Neural cell (in vitro differentiated cells): ENCODE results near the gene CRAMP1. TPM values are rescaled to one million over a fixed set of nuclear protein-coding genes. Genes with fewer than 3 reads are reported as not detected.
"Not testable (repeated sequence)": the region's sequence is repeated elsewhere in the genome, so short reads cannot be mapped to it uniquely, and the experiment has no call there.

ENCODE experiments used
- H2AFZ ChIP-seq: fragments of 200-600, 300-800 bp; sonication (generic), shearing (Covaris generic); 2 replicates; pipeline ENCODE4 v1.6.0; 2014; ENCODE audit warnings: low read depth, mild to moderate bottlenecking, antibody characterized with exemption, low read length, moderate library complexity
- H3F3A ChIP-seq: fragments of 200-600 bp; shearing (Covaris generic); 2 replicates; pipeline ENCODE4 v1.6.1; 2016; ENCODE audit warnings: mild to moderate bottlenecking, moderate library complexity, mixed read lengths, antibody characterized with exemption, low read length; ENCODE audit not compliant: insufficient read depth, poor library complexity, severe bottlenecking
- H3K27ac ChIP-seq: fragments of 200-600, 300-800 bp; sonication (generic), shearing (Covaris generic); 2 replicates; pipeline ENCODE4 v1.5.1; 2014; ENCODE audit warnings: mild to moderate bottlenecking, low read length, moderate library complexity
- H3K27me3 ChIP-seq: fragments of 300-800, 200-600 bp; sonication (generic), shearing (Covaris generic); 2 replicates; pipeline ENCODE4 v1.6.0; 2014; ENCODE audit warnings: mild to moderate bottlenecking, low read depth, low read length, moderate library complexity; ENCODE audit not compliant: insufficient read depth
- H3K36me3 ChIP-seq: fragments of 300-800, 200-600 bp; sonication (generic), shearing (Covaris generic); 2 replicates; pipeline ENCODE4 v1.5.1; 2014; ENCODE audit warnings: mild to moderate bottlenecking, antibody characterized with exemption, low read length, moderate library complexity; ENCODE audit not compliant: insufficient read depth
- H3K4me2 ChIP-seq: fragments of 300-800, 200-600 bp; sonication (generic), shearing (Covaris generic); 2 replicates; pipeline ENCODE4 v1.6.0; 2014; ENCODE audit warnings: mild to moderate bottlenecking, low read length
- H3K4me3 ChIP-seq: fragments of 300-800, 200-600 bp; sonication (generic), shearing (Covaris generic); 2 replicates; pipeline ENCODE4 v1.5.1; 2014; ENCODE audit warnings: mild to moderate bottlenecking, low read length, moderate library complexity
- H3K79me2 ChIP-seq: fragments of 200-600 bp; shearing (Covaris generic); replicated peaks from 2 replicates; pipeline ENCODE4 v1.6.0; 2014; ENCODE audit warnings: mild to moderate bottlenecking, low read length, moderate library complexity; ENCODE audit not compliant: insufficient read depth
- H3K9ac ChIP-seq: fragments of 300-800, 200-600 bp; sonication (generic), shearing (Covaris generic); 2 replicates; pipeline ENCODE4 v1.6.1; 2016; ENCODE audit warnings: mild to moderate bottlenecking, low read length, mixed read lengths
- H3K9me2 ChIP-seq: fragments of 200-600 bp; shearing (Covaris generic); 2 replicates; pipeline ENCODE4 v1.6.1; 2016; ENCODE audit warnings: mild to moderate bottlenecking, low read length, mixed read lengths; ENCODE audit not compliant: insufficient read depth
- H3K9me3 ChIP-seq: fragments of 200-600, 300-800 bp; sonication (generic), shearing (Covaris generic); 2 replicates; pipeline ENCODE4 v1.6.1; 2016; ENCODE audit warnings: mild to moderate bottlenecking, mixed run types, low read length, moderate library complexity, mixed read lengths
- H4K20me1 ChIP-seq: fragments of 200-600 bp; shearing (Covaris generic); 2 replicates; pipeline ENCODE4 v1.6.1; 2016; ENCODE audit warnings: mild to moderate bottlenecking, mixed run types; ENCODE audit not compliant: insufficient read depth
- EP300 ChIP-seq: fragments of 450-650 bp; conservative IDR thresholded peaks from 2 replicates; pipeline ENCODE4 v1.6.1; 2014; ENCODE audit warnings: antibody characterized with exemption, mild to moderate bottlenecking, moderate library complexity; ENCODE audit not compliant: poor library complexity, severe bottlenecking
- EZH2 ChIP-seq: fragments of 200-600, 300-800 bp; shearing (Covaris generic), sonication (generic); IDR thresholded peaks from 2 replicates; pipeline ENCODE4 v1.6.1; 2014; ENCODE audit warnings: antibody characterized with exemption, low read length, borderline replicate concordance, mild to moderate bottlenecking; ENCODE audit not compliant: insufficient read depth, poor library complexity, severe bottlenecking
- MXI1 ChIP-seq: fragments of 450-650 bp; conservative IDR thresholded peaks from 2 replicates; pipeline ENCODE4 v1.6.1; 2014; ENCODE audit warnings: antibody characterized with exemption, mild to moderate bottlenecking; ENCODE audit not compliant: poor library complexity, severe bottlenecking
- POLR2AphosphoS5 ChIP-seq: IDR thresholded peaks from 2 replicates; pipeline ENCODE4 v1.6.1; 2012
- RAD21 ChIP-seq: fragments of 450-650 bp; conservative IDR thresholded peaks from 2 replicates; pipeline ENCODE4 v1.6.1; 2014; ENCODE audit warnings: antibody characterized with exemption, mild to moderate bottlenecking, moderate library complexity
- SMC3 ChIP-seq: fragments of 450-650 bp; conservative IDR thresholded peaks from 2 replicates; pipeline ENCODE4 v1.6.1; 2014; ENCODE audit warnings: antibody characterized with exemption, mild to moderate bottlenecking, moderate library complexity; ENCODE audit not compliant: poor library complexity
- TAF1 ChIP-seq: IDR thresholded peaks from 2 replicates; pipeline ENCODE4 v1.6.1; 2012; ENCODE audit warnings: low read depth
- polyA plus RNA-seq: library from polyadenylated mRNA; depleted of rRNA; stranded (reverse); fragments of >200 nt; gene quantifications from 2 replicates; pipeline ENCODE4 v1.2.3, GENCODE V29; 2014
- TF ChIP-seq, protein P1 (sequence below): fragments of 450-650 bp; IDR thresholded peaks from 2 replicates; pipeline ENCODE4 v1.5.1; 2014; ENCODE audit warnings: antibody characterized with exemption, mild to moderate bottlenecking, moderate library complexity; ENCODE audit not compliant: poor library complexity, severe bottlenecking
- TF ChIP-seq, protein P2 (sequence below): IDR thresholded peaks from 2 replicates; pipeline ENCODE4 v1.6.1; 2012; ENCODE audit warnings: borderline replicate concordance

CRAMP1 gene
- polyA plus RNA-seq, 1 donor from 2014 or later, result 11.1 TPM

DNA sequence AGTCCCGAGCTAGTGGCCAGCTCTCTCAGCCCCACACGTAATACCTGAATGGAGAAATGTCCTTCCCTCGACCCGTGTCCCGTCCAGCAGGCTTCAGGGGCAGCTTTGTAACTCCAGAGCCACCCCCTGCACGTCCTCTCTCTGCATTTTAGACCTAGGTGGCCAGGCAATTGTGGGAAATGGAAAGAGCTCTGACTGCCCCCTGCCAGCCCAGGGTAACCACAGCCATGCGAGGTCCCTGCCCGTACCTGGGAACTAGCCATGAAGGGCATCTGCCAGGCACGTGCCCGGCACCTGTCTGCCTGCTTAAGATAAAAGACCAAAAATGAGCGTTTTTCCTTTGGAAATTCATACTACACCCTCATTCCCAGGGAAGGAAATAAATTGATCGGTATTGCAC lies 103.1 kb downstream of the CRAMP1 start:
- H3K79me2 ChIP-seq, result peaks cover 41% of the 10 kb centered on the region
- TF ChIP-seq EP300 (no peak), TAF1 (no peak), POLR2AphosphoS5 (no peak), SMC3 (no peak), EZH2 (no peak), RAD21 (no peak), MXI1 (no peak)
- TF ChIP-seq, protein P1, sequence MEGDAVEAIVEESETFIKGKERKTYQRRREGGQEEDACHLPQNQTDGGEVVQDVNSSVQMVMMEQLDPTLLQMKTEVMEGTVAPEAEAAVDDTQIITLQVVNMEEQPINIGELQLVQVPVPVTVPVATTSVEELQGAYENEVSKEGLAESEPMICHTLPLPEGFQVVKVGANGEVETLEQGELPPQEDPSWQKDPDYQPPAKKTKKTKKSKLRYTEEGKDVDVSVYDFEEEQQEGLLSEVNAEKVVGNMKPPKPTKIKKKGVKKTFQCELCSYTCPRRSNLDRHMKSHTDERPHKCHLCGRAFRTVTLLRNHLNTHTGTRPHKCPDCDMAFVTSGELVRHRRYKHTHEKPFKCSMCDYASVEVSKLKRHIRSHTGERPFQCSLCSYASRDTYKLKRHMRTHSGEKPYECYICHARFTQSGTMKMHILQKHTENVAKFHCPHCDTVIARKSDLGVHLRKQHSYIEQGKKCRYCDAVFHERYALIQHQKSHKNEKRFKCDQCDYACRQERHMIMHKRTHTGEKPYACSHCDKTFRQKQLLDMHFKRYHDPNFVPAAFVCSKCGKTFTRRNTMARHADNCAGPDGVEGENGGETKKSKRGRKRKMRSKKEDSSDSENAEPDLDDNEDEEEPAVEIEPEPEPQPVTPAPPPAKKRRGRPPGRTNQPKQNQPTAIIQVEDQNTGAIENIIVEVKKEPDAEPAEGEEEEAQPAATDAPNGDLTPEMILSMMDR, result no peak
- TF ChIP-seq, protein P2, sequence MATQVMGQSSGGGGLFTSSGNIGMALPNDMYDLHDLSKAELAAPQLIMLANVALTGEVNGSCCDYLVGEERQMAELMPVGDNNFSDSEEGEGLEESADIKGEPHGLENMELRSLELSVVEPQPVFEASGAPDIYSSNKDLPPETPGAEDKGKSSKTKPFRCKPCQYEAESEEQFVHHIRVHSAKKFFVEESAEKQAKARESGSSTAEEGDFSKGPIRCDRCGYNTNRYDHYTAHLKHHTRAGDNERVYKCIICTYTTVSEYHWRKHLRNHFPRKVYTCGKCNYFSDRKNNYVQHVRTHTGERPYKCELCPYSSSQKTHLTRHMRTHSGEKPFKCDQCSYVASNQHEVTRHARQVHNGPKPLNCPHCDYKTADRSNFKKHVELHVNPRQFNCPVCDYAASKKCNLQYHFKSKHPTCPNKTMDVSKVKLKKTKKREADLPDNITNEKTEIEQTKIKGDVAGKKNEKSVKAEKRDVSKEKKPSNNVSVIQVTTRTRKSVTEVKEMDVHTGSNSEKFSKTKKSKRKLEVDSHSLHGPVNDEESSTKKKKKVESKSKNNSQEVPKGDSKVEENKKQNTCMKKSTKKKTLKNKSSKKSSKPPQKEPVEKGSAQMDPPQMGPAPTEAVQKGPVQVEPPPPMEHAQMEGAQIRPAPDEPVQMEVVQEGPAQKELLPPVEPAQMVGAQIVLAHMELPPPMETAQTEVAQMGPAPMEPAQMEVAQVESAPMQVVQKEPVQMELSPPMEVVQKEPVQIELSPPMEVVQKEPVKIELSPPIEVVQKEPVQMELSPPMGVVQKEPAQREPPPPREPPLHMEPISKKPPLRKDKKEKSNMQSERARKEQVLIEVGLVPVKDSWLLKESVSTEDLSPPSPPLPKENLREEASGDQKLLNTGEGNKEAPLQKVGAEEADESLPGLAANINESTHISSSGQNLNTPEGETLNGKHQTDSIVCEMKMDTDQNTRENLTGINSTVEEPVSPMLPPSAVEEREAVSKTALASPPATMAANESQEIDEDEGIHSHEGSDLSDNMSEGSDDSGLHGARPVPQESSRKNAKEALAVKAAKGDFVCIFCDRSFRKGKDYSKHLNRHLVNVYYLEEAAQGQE, result no peak
- no peak overlapping the region for H3K4me3 ChIP-seq
- no peak overlapping the region for H3K9ac ChIP-seq
- H2AFZ ChIP-seq, result no peak overlapping the region
- H3K9me3 ChIP-seq, result no peaks in the 10 kb centered on the region
- H3K27me3 ChIP-seq, result no peaks in the 10 kb centered on the region
- H3K9me2 ChIP-seq, result no peaks in the 10 kb centered on the region
- no peak overlapping the region for H3K4me2 ChIP-seq
- no peaks in the 10 kb centered on the region for H3F3A ChIP-seq
- no peaks in the 10 kb centered on the region for H4K20me1 ChIP-seq
- no peak overlapping the region for H3K27ac ChIP-seq
- H3K36me3 ChIP-seq, result no peaks in the 10 kb centered on the region

- not testable (repeated sequence) for H3K9me2 ChIP-seq, H2AFZ ChIP-seq, H3K9ac ChIP-seq, H3K9me3 ChIP-seq, H3K36me3 ChIP-seq, H3K4me3 ChIP-seq, H3K27ac ChIP-seq, H3K4me2 ChIP-seq, H4K20me1 ChIP-seq, H3F3A ChIP-seq, H3K27me3 ChIP-seq
- H3K79me2 ChIP-seq, result peaks cover 22% of the 10 kb centered on the region
These were observed 106.1 kb downstream of the CRAMP1 start for GRCh38 chr16:1718236-1718635.

DNA sequence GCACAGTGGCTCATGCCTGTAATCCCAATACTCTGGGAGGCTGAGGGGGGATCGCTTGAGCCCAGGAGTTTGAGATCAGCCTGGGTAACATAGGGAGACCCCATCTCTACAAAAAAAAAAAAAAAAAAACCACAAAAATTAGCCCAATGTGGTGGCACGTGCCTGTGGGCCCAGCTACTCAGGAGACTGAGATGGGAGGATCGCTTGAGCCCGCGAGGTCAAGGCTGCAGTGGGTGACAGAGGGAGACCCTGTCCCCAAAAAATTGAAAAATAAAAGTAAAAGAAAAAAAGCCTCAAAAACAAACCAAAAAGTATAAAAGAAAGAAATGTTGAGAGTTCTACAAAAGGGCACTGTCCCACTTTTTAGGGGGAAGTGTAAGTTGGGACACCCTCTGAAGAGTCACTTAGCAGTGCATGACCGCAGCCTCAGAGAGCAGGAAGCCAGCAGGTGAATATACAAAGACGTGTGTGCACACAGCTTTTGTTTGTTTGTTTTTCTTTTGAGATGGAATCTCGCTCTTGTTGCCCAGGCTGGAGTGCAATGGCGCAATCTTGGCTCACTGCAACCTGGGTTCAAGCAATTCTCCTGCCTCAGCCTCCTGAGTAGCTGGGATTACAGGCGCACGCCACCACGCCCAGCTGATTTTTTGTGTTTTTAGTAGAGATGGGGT lies 107.5 kb downstream of the CRAMP1 start:
- not testable (repeated sequence) for H3K36me3 ChIP-seq, H3K27ac ChIP-seq, H2AFZ ChIP-seq, H3K27me3 ChIP-seq, H3K9me2 ChIP-seq, H3K9ac ChIP-seq, H3K4me3 ChIP-seq, H3F3A ChIP-seq, H3K9me3 ChIP-seq, H4K20me1 ChIP-seq, H3K4me2 ChIP-seq
- peaks cover 18% of the 10 kb centered on the region for H3K79me2 ChIP-seq
